ENCODE data around the gene GAGE12F.

GAGE12F gene

GRCh38 chrX:49610718-49611310 lies 50.2 kb downstream of the GAGE12F start:
- H3K4me1 ChIP-seq (ENCODE audit: control insufficient read depth, insufficient read depth, low read length): no peaks in the 10 kb centered on the region
- no peak overlapping the region for H3K9ac ChIP-seq (ENCODE audit: low read length)
- no peak overlapping the region for H3K27ac ChIP-seq (ENCODE audit: low read depth, low read length)
- no peaks in the 10 kb centered on the region for H3K27me3 ChIP-seq (ENCODE audit: control insufficient read depth, insufficient read depth, low read length)
- no peaks in the 10 kb centered on the region for H3K36me3 ChIP-seq (ENCODE audit: control insufficient read depth, insufficient read depth, low read length)
- H3K4me3 ChIP-seq (ENCODE audit: low read length): no peak overlapping the region

Measured in rectal smooth muscle tissue (tissue), 1 donor.